Thoracic aorta (tissue), 2 donors: ENCODE measurements around the gene PLA2G3. TPM values are rescaled to one million over a fixed set of nuclear protein-coding genes. Genes with fewer than 3 reads are reported as not detected.

Experiments
- ATAC-seq: fragments of 150-250 bp; one replicate; pipeline ENCODE4 v1.8.0; 2017; ENCODE audit warnings: low read depth; ENCODE audit not compliant: insufficient number of reproducible peaks, low FRiP score
- DNase-seq: peaks from one replicate; pipeline ENCODE4 v3.0.0-alpha.2; 2020; ENCODE audit warnings: low spot score
- H3K27ac ChIP-seq, 2 donors: fragments of 200-600 bp; sonication (generic); 1 replicate in 1 of 2; 2 replicates in 1 of 2; pipeline ENCODE4 v1.5.1; 2016; ENCODE audit warnings: mild to moderate bottlenecking in 2 of 2, moderate library complexity in 2 of 2
- H3K27me3 ChIP-seq: fragments of 200-600 bp; sonication (generic); replicated peaks from 2 replicates; pipeline ENCODE4 v1.6.0; 2016; ENCODE audit warnings: mild to moderate bottlenecking; ENCODE audit not compliant: insufficient read depth
- H3K36me3 ChIP-seq: fragments of 200-600 bp; sonication (generic); one replicate; pipeline ENCODE4 v1.5.1; 2016
- H3K4me1 ChIP-seq, 2 donors: fragments of 200-600 bp; sonication (generic); 1 replicate in 1 of 2; 2 replicates in 1 of 2; pipeline versions ENCODE4 v1.5.1 to v1.6.0; 2016; ENCODE audit warnings: low read depth in 2 of 2, mild to moderate bottlenecking in 1 of 2; ENCODE audit not compliant: control insufficient read depth in 1 of 2
- H3K4me3 ChIP-seq: fragments of 200-600 bp; sonication (generic); 2 replicates; pipeline ENCODE4 v1.5.1; 2016; ENCODE audit warnings: mild to moderate bottlenecking
- H3K9me3 ChIP-seq: fragments of 200-600 bp; sonication (generic); 2 replicates; pipeline ENCODE4 v1.5.1; 2016
- total RNA-seq, 2 donors: library from RNA; depleted of rRNA; stranded (reverse); fragments of >200 nt; gene quantifications; one replicate each; pipeline versions ENCODE4 v1.1.0 to v1.2.3, GENCODE V29; 2016
- TF ChIP-seq, protein P1 (sequence below): fragments of 200-600 bp; sonication (generic); IDR thresholded peaks from one replicate; pipeline ENCODE4 v1.5.1; 2019; ENCODE audit warnings: antibody characterized with exemption

Gene PLA2G3
- total RNA-seq, 2 donors from 2014 or later = not detected

DNA sequence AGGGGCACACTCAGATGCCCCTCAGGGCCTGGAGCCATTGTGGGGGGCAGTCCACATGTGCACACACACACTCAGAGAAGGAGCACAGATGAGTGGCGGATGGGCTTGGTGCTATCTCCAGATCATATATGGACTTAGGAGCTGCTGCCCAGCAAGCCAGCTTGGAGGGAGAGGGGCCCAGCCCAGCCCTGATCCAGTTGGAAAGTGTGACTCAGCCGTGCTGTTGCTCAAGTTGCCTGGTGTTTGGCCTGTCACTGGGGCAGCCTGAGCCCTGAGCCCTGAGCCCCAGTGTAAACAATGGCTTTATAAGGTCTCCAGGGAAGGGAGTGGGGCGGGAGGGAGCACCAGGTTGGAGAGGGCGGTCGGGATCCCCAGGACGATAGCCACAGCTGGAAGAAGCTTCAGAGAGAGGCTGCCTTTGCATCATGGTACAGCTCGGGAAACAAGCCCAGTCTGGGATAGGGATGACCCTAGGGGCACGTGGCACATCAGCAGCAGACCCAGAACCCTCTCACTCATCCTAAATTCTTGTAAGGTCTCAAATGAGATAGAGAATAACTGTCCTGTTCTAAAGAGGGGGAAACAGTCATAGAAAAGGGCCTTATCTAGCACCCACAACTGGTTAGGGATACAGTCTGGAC is 37.7 kb downstream of the PLA2G3 start:
- Histone ChIP-seq H3K36me3 (peaks cover 34% of the 10 kb centered on the region), H3K4me1 (peaks cover 53 to 83% of the 10 kb centered on the region in 2 donors)
- TF ChIP-seq, protein P1, sequence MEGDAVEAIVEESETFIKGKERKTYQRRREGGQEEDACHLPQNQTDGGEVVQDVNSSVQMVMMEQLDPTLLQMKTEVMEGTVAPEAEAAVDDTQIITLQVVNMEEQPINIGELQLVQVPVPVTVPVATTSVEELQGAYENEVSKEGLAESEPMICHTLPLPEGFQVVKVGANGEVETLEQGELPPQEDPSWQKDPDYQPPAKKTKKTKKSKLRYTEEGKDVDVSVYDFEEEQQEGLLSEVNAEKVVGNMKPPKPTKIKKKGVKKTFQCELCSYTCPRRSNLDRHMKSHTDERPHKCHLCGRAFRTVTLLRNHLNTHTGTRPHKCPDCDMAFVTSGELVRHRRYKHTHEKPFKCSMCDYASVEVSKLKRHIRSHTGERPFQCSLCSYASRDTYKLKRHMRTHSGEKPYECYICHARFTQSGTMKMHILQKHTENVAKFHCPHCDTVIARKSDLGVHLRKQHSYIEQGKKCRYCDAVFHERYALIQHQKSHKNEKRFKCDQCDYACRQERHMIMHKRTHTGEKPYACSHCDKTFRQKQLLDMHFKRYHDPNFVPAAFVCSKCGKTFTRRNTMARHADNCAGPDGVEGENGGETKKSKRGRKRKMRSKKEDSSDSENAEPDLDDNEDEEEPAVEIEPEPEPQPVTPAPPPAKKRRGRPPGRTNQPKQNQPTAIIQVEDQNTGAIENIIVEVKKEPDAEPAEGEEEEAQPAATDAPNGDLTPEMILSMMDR = no peak

DNA sequence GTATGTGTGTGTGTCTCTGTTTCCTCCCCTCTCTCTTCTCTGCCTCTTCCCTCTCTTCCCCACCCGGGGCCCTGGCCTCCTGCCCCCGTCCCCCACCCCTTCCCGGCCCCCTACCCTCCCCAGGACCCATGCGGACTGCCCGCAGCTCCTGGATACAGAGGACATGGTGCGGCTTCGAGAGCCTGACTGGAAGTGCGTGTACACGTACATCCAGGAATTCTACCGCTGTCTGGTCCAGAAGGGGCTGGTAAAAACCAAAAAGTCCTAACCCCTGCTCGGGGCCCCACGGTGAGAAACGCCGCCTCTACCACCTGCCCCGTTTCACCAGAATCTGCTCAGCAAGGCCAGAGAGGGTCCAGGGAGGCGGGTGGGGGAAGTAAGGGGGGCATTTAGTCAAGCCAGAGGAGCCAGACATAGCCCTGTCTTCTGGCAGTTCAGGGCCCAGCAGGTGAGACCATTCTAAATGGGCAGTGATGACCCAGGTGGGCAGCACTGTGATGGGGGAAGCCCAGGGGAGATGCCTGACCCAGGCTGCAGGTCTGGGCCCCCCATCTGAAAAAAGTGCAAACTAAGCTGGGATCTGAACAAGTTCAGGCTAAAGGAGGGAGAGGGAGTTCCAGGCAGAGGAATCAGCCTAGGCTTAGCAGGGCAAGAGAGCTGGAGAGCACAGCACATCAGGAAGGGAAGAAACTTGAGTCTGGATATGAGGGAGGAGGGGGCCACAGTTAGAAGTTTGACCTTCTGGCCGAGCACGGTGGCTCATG is 39.4 kb downstream of the PLA2G3 start:
- ATAC-seq (no peak), DNase-seq (no peak)
- Histone ChIP-seq H3K4me3 (no peak overlapping the region), H3K27me3 (no peaks in the 10 kb centered on the region), H3K4me1 (peaks cover 53 to 92% of the 10 kb centered on the region in 2 donors), H3K36me3 (peaks cover 48% of the 10 kb centered on the region), H3K9me3 (no peaks in the 10 kb centered on the region), H3K27ac (peak overlapping the region; percentile 99)
- TF ChIP-seq, protein P1 = no peak

More for the DNA sequence above, 37.7 kb downstream of the PLA2G3 start:
- no peaks in the 10 kb centered on the region for H3K27me3 ChIP-seq
- H3K4me3 ChIP-seq = no peak overlapping the region
- no peaks in the 10 kb centered on the region for H3K9me3 ChIP-seq
- DNase-seq (peak; percentile 78), ATAC-seq (peak; percentile 52)
- peak overlapping the region; percentile 99 for H3K27ac ChIP-seq

DNA sequence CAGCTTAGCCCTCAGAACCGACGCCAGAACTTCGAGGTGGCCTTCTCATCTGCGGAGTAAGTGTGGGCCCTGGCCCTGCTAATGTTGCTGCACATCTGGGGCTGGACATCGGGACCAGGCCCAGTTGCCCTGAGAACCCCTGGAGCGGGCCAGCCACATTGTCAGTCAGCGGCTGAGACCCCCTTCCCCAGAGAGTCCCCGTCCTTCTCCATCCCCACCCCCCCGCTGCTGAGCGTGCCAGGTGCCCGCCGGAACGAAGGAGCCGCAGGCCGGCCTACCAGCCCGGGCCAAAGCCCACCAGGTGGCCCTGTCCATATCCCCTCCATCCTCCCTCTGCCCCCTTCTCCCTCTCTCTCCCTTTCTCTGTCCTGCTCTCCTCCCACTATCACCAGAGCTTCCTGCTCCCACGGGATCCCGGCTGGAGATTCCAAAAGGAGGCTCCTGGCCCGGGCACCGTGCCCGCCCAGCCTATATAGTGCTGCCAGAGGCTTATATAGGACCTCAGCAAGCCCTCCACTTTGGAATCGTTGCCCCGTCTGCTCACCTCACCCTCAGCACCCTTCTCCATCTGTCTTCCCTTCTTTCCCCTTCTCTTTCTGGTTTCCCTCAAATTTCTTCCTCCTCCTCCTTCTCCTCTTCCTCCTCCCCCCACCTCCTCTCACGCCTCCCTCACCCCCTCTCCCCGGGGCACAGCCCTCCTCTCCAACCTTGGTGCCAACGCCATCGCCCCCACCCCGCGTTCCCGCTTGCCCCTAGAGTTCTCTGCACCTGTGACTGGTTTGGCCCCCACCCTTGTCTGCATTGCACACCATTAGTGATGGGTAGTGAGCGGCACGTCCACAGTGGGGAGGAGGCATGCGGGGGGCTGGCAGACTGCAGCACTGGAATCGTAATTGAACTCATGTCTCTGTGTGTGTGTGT is 40.2 kb downstream of the PLA2G3 start:
- Histone ChIP-seq H3K27ac (peak overlapping the region; percentile 76 to 99), H3K4me3 (no peak overlapping the region), H3K9me3 (no peaks in the 10 kb centered on the region), H3K27me3 (no peaks in the 10 kb centered on the region), H3K4me1 (peaks cover 52 to 92% of the 10 kb centered on the region in 2 donors), H3K36me3 (peaks cover 57% of the 10 kb centered on the region)
- TF ChIP-seq, protein P1 = no peak
- ATAC-seq = no peak
- DNase-seq = no peak

DNA sequence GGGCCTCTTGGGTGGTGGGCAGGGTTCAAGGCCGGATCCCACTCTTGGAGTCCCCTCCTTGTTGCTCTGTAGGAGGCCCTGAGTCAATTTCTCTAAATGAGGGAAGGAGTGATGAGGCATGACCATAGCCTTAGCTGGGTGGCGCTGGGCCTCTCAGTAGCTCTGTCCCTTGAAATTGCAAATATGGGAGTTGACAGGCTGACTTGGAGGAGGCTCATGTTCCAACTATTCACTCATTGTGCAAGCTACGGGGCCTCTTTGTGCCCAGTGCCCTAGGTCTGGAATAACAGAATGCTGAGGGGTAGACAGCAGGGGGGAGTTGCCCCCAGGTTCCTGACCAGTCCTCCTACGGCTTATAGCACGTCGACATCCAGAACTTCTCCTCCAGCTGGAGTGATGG is 40.9 kb downstream of the PLA2G3 start:
- H3K4me1 ChIP-seq = peaks cover 48 to 95% of the 10 kb centered on the region in 2 donors
- ATAC-seq (peak; percentile 2), DNase-seq (no peak)
- no peaks in the 10 kb centered on the region for H3K9me3 ChIP-seq
- no peak overlapping the region for H3K4me3 ChIP-seq
- H3K27me3 ChIP-seq = no peaks in the 10 kb centered on the region
- peaks cover 63% of the 10 kb centered on the region for H3K36me3 ChIP-seq
- TF ChIP-seq, protein P1 = no peak
- H3K27ac ChIP-seq = peak overlapping the region; percentile 76 to 99
